ENCODE measurements around the gene SIRT7.
"Not testable (repeated sequence)": the region's sequence is repeated elsewhere in the genome, so short reads cannot be mapped to it uniquely, and the experiment has no call there.

The SIRT7 gene

DNA sequence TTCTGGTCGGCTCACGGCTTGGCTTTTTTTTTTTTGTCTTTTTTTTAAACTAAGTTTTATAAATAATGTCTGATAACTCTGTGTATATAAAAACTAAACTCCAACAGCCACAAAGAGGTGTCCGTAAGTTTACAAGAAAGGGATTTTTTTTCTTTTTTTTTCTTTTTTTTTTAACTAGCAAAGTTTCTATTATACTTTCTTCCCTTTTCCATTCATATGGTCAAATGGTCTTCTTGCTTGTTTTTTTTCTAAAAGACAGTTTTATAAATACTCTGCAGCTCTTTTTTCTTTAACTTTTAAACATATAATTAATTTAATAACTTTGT is 3.5 kb upstream of the SIRT7 start:
- in situ Hi-C loops (cut with MboI; ENCODE audit: low sequenced_read_pairs): no loop called here

DNA sequence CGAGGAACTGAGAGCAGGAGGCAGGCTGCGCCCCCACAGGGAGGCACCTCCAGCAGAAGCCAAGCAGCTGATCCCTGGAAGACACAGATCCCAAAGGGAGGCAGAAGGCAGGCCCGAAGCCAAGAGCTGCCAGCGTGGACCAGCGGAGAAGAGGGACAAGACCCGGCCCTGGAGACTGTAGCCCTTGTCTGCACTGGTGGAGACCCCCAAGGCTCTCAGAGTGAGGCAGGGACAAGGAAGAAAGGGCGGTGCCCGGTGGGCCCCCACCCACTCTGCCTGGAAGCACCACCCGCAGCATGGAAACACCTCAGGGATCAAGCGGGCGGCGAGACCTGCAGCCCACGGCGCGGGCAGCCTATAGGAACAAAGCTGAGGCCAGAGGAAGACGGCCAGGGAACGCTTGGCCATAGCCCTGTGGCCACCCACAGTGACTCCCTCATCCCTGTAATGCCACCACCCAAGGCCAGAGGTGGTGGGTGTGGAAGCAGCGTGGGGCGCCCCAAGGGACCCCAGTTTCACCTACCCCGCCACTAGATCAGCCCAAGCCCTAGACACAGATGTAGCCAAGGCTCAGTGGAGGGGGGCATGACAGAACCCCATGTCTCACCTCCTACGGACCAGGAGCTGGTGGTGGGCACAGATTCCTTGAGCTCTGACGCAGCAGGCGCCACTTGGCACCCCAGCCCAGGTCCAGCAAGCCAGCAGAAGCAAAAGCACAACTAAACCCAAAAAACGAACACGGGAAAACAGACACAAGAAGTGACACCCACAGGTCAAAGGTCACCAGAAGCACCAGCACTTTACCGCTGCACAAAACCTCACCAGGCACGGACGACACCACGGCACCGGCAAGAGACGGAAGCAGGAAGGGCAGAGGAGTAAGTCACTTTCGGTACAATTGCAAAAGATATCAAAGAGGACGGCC is 2.9 kb upstream of the SIRT7 start:
- in situ Hi-C loops (cut with MboI; ENCODE audit: low sequenced_read_pairs): no loop called here

DNA sequence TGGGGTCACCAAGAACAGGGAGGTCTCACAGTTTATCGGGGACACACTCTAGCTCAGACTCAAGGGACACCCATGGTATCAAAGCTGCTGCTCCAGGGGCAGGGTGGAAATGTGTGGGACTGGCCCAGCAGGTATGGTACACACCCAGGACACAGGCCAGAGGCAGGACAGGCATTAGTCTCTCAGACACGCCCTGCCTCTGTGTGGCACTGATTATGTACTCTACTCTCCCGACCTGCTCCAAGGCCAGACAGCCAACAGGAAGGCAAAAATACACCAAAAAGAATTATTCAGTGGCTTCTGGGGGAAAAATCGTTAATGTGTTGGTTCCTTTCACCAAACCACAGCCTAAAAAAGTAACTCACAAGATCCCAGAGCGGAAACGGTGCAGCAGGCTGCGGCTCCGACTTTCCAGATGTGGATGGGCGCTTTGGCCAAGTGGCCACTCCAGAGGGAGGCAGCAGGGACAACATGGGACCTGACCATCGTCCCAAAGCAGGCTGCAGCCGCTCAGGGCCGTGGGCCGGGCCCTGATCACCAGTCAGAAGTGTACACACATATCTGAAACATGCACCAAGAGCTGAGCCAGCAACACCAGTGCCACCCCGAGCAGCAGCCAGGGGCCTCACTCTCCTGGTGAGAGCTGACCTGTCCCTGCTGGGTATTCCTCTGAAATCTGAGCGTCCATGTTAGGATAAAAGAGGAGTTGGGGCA is 1.0 kb upstream of the SIRT7 start:
- in situ Hi-C loops (cut with MboI; ENCODE audit: low sequenced_read_pairs): no loop called here

DNA sequence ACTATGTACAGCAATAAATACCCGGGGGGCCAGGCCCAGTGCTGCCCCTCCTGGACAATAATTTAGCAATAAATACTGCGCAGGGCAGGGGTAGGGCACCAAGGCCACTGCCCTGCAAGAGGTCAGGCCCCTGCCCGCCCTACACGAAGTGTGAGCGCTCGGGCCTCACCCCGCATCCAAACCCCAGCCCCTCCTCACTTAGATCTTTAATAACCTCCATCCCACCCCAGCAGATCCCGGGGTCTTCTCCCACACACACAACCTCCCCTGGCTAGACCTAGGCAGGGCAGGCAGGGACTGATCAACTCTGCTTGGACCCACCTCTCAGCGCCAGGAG is 325 bp upstream of the SIRT7 start:
- in situ Hi-C loops (cut with MboI; ENCODE audit: low sequenced_read_pairs): not testable (repeated sequence)

DNA sequence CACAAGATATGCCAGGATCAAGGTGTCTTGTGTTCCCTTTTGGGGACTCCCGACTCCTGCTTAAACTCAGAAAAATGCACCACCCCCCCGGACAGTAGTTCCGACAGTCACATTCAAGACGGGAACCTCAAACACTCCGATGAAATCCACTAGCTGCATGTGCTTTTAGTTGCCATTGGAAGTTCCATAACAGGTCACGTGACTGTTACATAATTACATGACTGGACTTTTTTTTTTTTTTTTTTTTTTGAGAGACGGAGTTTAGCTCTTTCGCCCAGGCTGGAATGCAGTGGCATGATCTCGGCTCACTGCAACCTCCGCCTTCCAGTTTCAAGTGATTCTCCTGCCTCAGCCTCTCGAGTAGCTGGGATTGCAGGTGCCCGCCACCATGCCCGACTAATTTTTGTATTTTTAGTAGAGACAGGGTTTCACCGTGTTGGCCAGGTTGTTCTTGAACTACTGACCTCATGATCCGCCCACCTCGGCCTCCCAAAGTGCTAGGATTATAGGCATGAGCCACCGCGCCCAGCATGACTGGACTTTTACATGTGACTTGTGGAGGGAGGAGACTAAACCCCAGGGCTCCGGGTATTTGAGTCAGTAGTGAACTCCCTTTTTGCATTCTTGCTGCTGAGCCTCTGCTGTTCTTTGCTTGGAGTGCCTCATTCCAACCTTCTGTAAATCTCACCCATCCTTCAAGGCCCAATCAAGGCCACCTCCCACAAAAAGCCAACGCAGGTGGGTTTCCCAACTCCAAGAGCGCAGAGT is 1.6 kb downstream of the SIRT7 start:
- in situ Hi-C loops (cut with MboI; ENCODE audit: low sequenced_read_pairs): no loop called here

DNA sequence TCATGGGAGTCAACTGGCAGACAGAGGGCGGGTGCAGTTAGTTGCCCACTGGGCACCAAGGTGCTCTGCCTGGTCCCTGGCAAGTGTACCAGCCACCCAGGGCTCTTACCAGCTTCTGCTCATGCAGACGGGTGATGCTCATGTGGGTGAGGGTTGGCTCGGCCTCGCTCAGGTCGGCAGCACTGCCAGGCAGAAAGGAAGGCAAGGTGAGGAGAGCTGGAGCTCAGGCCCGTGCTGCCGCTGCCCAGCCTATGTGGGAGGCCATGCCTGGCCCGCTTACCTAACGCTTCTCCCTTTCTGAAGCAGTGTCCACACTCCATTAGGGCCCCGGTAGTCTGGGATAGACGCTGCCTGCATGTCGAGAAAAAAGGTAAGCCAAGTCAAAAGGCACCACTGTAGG is 2.6 kb downstream of the SIRT7 start:
- in situ Hi-C loops (cut with MboI; ENCODE audit: low sequenced_read_pairs): no loop called here

DNA sequence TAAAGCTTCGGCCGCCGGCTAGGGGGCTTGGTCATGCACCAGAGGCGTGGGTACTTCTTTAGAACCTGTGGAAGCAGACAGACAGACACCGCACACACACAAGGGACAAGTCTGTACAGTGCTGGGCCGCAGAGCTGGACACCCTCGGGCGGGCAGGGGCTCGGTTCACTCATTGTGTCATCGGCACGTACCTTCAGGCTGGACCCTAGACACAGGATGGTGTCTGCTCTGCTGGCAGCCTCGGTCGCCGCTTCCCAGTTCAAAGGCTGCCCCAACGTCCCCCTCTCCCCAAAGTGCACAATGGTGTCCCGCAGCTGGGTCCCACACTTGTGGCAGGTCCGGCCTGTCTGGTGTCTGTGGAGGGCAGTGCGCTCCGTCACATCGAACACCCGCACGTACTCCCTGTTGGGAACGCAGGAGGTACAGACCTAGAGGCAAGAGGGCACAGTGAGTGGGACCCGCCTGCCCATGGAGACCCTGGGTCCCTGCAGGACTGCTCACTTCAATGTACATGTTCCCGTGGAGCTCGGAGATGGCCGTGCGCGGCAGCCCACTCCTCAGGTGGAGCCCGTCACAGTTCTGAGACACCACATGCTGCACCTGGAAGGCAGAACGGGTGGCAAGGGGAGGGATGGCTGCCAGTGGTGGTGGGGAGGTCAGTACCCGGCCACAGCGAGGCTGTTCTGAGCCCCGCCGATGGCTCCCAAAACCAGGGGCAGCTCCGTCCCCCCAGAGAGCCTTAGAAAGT is 3.7 kb downstream of the SIRT7 start:
- in situ Hi-C loops (cut with MboI; ENCODE audit: low sequenced_read_pairs): no loop called here

DNA sequence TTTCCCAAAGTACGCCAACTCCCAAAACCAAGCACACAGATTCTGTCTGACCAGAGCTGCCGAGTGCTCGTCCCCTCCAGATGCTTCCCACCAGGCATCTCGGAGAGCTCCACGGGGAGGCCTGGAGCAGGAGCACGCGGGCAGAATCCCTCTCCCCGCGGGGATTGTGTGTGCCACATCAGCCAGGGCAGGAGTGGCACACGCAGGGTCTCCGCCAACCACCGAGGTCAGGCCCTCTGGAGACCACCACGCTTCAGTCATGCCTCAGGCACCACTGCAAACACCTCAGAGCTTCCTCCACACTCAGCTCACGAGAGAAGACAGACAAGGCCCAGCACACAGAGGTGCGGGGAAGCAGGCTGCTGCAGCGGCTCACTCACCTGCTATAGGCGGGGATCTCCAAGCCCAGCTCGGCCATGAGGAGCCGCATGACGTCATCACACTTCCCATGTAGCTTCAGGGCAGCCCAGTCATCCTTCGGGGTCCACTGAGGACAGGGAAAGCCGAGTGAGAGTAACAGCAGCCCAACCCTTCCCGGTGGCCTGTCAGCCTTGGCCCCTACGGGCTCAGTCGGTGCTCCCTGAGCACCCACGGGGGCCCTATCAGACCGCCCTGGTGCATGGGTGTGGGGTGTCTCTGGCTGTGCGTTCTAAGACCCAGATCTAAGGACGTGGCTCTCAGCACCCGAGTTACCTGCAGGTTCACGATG is 4.4 kb downstream of the SIRT7 start:
- in situ Hi-C loops (cut with MboI; ENCODE audit: low sequenced_read_pairs): no loop called here

DNA sequence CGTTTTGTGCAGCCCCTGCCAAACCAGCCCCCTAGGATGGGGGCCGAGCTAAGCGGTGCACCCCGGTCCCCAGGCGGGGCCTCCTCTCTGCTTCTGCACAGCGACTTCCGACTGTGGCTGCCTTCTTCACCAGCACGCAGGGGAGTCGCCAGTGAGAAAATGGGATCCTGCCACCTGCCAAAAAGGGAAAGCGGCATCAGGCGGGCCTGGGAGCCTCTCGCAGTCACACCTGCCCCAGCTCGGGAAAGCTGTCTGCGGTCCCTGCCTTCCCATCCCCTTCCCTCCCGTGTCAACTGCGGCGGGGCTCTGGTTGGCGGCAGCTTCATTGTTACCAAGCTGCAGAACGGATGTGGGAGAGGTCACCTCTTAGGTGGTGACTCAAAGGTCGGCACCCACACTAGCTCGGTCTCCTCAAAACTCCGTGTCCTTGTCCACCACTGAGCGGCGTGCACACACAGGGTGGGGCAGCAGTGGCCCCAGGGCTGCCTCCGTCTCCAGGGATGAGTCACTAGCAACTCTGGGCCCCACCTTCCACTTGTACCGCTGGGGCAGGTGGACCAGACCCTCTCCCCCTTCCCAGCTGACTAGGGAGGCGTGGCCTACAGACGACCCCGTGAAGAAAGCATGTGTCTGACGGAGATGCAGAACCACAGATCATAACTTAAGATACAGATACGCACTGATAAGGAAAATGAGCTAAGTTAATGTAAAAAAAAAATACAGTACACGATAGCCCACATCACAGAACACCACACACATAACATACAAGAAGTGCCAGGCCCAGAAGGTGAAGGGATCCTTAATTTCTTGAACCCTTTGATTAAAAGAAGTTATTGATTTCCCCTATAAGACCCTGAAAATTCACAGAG is 5.3 kb downstream of the SIRT7 start:
- in situ Hi-C loops (cut with MboI; ENCODE audit: low sequenced_read_pairs): no loop called here

DNA sequence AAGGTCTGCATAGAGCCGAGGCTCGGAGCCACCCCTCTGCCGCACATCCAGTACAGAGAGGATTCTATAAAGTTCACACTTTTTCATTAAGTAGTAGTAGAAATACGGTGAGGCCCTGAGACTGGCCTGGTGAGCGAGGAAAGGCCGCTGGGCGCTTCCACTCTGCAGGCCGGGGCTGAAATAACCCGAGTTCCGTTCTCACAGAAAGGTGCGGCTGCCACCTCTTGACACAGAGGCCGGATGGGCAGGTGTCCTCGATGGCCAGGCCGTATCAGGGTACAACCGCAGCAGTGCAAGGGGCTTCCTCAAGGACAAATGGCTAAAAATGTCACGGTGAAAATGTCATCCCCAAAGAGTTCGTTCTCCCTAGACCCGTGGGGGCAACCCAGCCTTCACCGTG is 6.0 kb downstream of the SIRT7 start:
- in situ Hi-C loops (cut with MboI; ENCODE audit: low sequenced_read_pairs): no loop called here

DNA sequence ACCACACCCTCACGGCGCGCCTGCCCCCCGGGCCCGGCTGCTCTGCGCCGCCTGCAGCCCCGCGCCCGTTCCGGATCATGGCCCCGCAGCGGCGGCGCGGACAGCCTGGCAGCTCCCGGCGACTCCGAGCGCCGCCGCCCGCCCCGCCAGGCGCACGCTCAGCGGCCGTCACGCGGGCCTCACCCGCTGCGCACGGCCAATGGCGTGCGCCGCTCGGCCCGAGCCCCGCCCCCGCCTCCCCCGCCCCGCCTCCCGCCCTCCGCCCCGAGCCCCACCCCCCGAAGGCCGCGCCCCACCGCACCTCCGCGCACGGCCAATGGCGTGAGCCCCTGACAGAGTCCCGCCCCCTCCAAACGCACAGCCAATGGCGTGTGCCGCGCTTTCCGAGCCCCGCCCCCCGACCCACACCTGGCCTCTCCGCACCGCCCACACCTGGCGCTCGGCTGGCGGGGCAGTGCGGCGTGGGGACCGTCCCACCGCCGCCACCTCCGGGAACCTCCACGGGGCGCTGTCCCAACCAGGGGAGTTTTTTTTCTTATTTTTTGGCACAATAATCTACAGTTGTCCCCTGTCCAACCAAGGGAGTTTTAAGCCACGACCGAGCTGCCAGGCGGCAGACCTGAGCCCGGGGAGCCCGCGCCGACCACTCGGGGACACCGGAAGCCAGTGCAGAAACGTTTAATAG is 6.6 kb downstream of the SIRT7 start, which contains the start of gene PCYT2:
TSS of gene PCYT2 (minus strand) at position 123 of the 685 bp plus-strand sequence. CDS start at position 79, 44 bp downstream.
- in situ Hi-C loops (cut with MboI; ENCODE audit: low sequenced_read_pairs): no loop called here

DNA sequence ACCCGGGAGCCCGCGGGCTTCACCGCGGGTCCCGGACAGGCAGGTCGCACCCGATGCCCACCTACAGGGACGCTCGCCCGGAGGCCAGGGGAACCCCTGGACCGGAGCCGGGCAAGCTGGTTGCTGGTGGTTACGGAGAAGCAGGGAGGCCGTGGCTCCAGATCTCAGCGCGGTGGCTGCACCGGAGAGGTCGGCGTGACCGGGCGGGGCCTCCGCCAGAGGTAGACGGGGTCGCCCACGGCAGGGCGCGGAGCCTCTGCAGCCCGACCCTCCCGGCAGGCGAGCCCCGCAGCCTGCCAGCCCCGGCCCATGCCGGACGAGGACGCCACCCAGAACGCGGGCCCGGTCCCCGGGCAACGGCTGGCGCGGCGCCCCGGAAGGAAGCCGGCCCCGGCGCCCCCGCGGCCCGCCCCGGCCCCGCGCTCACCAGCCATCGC is 7.1 kb downstream of the SIRT7 start:
- in situ Hi-C loops (cut with MboI; ENCODE audit: low sequenced_read_pairs): no loop called here

DNA sequence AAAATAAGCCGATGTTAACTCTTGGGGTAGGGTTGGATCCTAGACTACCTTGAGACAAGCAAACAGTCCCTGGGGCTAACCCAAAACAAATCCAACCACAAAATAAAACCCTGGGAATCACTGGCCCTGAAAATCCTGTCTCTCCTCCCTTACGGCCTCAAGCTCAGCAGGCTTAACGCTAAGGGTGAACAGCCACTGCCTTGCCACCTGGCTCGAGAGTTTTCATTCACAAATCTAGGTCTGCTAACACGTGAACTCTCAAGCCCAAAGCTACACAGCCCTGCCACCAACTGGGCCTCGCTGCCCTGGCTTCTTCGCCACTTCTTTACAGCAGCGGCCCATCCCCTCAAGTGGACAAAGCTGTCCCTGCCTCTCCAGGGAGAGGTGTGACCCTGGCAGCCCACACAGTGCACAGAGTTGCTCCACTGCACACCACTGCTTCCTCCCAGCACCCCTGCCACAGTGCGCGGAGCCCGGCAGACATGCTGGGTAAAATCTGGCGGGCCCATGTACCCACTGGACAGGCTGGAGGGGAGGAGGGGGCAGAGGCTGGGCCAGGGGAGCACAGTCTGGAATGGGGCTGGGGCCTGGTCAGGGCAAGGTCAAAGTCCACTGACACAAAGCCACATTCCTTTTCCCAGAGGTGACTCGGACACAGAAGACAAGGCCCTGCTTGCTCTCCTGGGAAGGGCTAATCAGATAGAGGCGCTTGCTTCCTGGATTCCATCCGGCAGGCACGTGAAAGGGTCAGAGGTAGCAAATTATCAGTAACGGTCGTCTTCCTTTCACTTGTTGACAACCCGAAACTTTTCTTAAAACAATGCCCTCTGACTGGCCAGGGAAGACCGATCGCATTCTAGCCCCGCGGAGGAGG is 7.8 kb downstream of the SIRT7 start:
- in situ Hi-C loops (cut with MboI; ENCODE audit: low sequenced_read_pairs): no loop called here

DNA sequence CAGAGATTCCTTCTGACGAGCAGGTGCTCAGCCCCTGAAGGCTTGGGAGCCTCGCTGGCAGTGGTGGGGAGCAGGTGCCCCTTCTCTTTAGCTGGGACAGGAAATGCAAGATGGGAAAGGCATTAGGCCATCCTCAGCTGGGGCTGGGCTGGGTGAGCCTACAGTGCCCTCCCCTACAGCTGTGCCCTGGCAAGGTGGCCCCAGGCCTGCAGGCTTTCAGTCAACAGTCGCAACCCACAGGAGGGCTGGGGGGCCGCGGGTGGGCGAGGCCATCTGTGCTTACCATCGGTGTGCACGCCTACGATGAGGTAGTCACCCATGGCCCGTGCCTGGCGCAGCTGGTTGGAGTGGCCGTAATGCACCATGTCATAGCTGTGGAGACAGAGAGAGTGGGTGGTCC is 8.7 kb downstream of the SIRT7 start:
- in situ Hi-C loops (cut with MboI; ENCODE audit: low sequenced_read_pairs): no loop called here

DNA sequence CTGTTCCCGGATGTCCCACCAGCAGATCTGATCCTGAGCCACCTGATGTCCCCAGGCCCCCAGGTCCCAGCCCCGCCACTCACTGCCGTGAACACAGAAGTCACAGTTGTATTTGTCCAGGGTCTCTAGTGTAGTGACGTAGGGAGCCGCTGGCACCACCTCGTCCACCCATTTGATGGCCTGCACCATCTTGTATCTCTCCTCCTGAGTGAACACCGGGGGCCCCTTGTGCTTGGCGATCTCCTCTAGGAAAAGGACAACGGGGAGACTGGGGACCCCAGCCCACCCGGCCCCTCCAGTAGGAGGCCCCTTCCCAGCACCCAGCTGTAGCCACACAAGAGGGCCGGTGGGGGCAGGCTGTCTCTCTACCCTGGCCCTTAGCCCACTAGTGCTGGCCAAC is 9.2 kb downstream of the SIRT7 start:
- in situ Hi-C loops (cut with MboI; ENCODE audit: low sequenced_read_pairs): no loop called here

DNA sequence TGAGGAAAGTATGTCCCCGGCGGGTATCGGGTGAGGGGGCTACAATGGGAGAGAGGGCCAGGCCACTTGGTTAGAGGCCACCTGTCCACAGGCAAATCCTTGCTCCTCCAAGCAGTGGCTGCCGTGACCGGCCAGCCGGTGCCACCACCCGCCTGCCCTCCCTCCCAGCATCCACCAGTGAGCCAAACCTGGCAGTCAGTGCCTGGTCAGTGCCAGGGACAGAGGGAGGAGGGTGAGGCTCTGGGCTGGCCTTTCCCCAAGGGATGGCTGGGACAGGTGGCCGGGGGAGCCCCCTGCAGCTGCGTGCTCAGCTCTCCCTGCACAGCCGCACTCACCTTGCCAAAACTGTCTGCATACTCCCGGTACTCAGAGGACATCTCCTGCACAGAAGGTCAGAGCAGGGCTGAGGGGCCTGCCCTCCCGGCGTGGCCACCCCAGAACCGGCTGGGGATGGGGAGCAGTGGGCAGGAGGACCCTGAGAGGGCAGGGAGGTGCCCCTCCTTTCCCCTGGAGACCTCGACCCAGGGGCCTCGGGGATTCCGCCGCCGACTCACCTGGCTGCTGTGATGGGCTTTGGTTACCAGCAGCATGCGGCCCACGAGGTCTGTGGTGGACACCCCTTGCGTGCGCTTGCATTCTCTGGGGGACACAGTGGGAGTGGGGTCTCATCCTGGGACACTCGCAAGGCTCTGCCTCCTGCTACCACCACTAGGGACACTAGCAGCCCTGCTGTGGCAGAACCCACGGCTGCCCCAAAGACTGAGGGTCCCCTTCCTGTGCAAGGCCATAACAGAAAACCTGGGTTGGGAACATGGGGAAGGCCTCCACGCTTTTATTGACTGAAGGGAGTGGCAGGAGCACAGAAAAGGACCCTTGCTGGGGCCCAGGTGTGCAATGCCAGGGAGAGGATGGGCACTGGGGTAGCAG is 10.5 kb downstream of the SIRT7 start:
- in situ Hi-C loops (cut with MboI; ENCODE audit: low sequenced_read_pairs): no loop called here
